Body of pancreas (tissue), 4 donors: ENCODE results near the gene VPS41. TPM values are rescaled to one million over a fixed set of nuclear protein-coding genes. Genes with fewer than 3 reads are reported as not detected.
"Not testable (repeated sequence)": the region's sequence is repeated elsewhere in the genome, so short reads cannot be mapped to it uniquely, and the experiment has no call there.

Experiments
- ATAC-seq: fragments of 150-250 bp; one replicate; pipeline ENCODE4 v1.9.1; 2016
- DNase-seq, 4 donors: peaks; one replicate each; pipeline ENCODE4 v3.0.0-alpha.2; 2019
- H3K27ac ChIP-seq, 4 donors: fragments of 200-600 bp; sonication (generic); 1 replicate in 3 of 4; 2 replicates in 1 of 4; pipeline versions ENCODE4 v1.5.1 to v1.6.1; 2016 to 2019; ENCODE audit warnings: mild to moderate bottlenecking in 1 of 4, mixed read lengths in 1 of 4, moderate library complexity in 1 of 4
- H3K27me3 ChIP-seq, 2 donors: fragments of 200-600 bp; sonication (generic); one replicate each; pipeline ENCODE4 v1.6.0; 2016; ENCODE audit warnings: mild to moderate bottlenecking in 1 of 2
- H3K36me3 ChIP-seq, 2 donors: fragments of 200-600 bp; sonication (generic); replicated peaks in 1 of 2; 2 replicates each; pipeline ENCODE4 v1.5.1; 2016; ENCODE audit warnings: low read depth in 2 of 2; ENCODE audit not compliant: insufficient read depth in 1 of 2
- H3K4me1 ChIP-seq: fragments of 200-600 bp; sonication (generic); one replicate; pipeline ENCODE4 v1.6.0; 2016
- H3K4me3 ChIP-seq, 2 donors: fragments of 200-600 bp; sonication (generic); 1 replicate in 1 of 2; 2 replicates in 1 of 2; pipeline ENCODE4 v1.5.1; 2016 to 2019
- H3K9me3 ChIP-seq, 3 donors: fragments of 200-600 bp; sonication (generic); 1 replicate in 2 of 3; 2 replicates in 1 of 3; pipeline ENCODE4 v1.5.1; 2016
- CTCF ChIP-seq, 7 experiments: fragments of 450-650 bp in 4 of 7; fragments of 200-600 bp in 3 of 7; sonication (generic) in 3 of 7; IDR thresholded peaks; one replicate each; pipeline ENCODE4 v1.5.1; 2016 to 2019; ENCODE audit warnings: antibody characterized with exemption in 7 of 7
- POLR2A ChIP-seq, 3 donors: fragments of 450-650 bp; IDR thresholded peaks; one replicate each; pipeline ENCODE4 v1.6.1; 2016; ENCODE audit warnings: antibody characterized with exemption in 3 of 3, mild to moderate bottlenecking in 2 of 3
- WGBS, 2 donors: methylation state at CpG; one replicate each; pipeline ENCODE4 v1.1.5; 2017; 5-methylcytosine and 5-hydroxymethylcytosine counted together
- intact Hi-C: fragments of 100-400 bp; cut with DNase I; formaldehyde crosslinking; loops from one replicate; pipeline ENCODE4 v1.15.1; 2023
- total RNA-seq, 2 donors: library from RNA; depleted of rRNA; stranded (reverse); fragments of >200 nt; gene quantifications; one replicate each; pipeline ENCODE4 v1.1.0, GENCODE V29; 2016

VPS41 gene
- total RNA-seq, 2 donors from 2014 or later: 18.1 to 53.2 TPM

- no peaks in the 10 kb centered on the region for H3K36me3 ChIP-seq
- DNase-seq (no peak), ATAC-seq (no peak)
- H3K27me3 ChIP-seq: no peaks in the 10 kb centered on the region
- TF ChIP-seq CTCF (IDR thresholded peaks at IDR 0.05): no peak
- no peak for TF ChIP-seq POLR2A (IDR thresholded peaks at IDR 0.05)
- no peaks in the 10 kb centered on the region for H3K9me3 ChIP-seq
- intact Hi-C loops: no loop called here
- whole genome bisulfite sequencing, 2 donors: 80 to 89% methylated on average over 1 of the region's 1 CpG
- H3K4me1 ChIP-seq: no peaks in the 10 kb centered on the region
- H3K27ac ChIP-seq: no peak overlapping the region
- H3K4me3 ChIP-seq: no peak overlapping the region
These were observed 41.3 kb upstream of the VPS41 start for GRCh38 chr7:38950309-38950708.

- intact Hi-C loops, DNase-seq: not testable (repeated sequence)
These were observed 38.5 kb upstream of the VPS41 start for GRCh38 chr7:38947541-38947940.

GRCh38 chr7:38942431-38943051, 33.5 kb upstream of the VPS41 start:
- H3K27ac ChIP-seq: no peak overlapping the region
- DNase-seq (no peak), ATAC-seq (no peak)
- no peaks in the 10 kb centered on the region for H3K27me3 ChIP-seq
- H3K9me3 ChIP-seq: no peaks in the 10 kb centered on the region
- no peak overlapping the region for H3K4me3 ChIP-seq
- no peaks in the 10 kb centered on the region for H3K36me3 ChIP-seq
- H3K4me1 ChIP-seq: no peaks in the 10 kb centered on the region
- intact Hi-C loops: no loop called here
- 71 to 77% methylated on average over 4 of the region's 4 CpGs for WGBS, 2 donors
- TF ChIP-seq POLR2A (IDR thresholded peaks at IDR 0.05) (no peak), CTCF (IDR thresholded peaks at IDR 0.05) (no peak)

More at GRCh38 chr7:38947541-38947940, 38.5 kb upstream of the VPS41 start:
- H3K9me3 ChIP-seq, H3K27ac ChIP-seq, H3K4me3 ChIP-seq, ATAC-seq, H3K27me3 ChIP-seq, H3K36me3 ChIP-seq, H3K4me1 ChIP-seq: not testable (repeated sequence)
- 79 to 86% methylated on average over 4 of the region's 4 CpGs for WGBS, 2 donors

DNA sequence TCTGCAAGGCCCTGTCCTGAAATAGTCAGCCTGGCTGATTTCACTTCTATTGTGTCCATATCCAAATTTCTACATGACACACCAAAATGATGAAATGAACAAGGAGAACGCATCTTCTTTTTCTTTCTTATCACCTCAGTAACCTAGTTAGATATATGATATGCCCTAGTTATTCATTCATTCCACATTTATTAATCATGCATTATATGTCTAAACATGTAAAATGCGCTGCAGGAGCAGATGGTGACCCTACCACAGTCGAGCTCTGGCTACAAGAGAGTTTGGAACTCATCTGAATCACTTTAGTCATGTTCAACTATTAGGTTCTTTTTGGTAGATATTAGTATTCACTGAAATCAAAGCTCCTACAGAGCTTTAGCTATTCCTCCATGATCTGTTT, 31.8 kb upstream of the VPS41 start:
- Histone ChIP-seq H3K4me1 (no peaks in the 10 kb centered on the region), H3K9me3 (no peaks in the 10 kb centered on the region), H3K36me3 (no peaks in the 10 kb centered on the region), H3K27me3 (no peaks in the 10 kb centered on the region), H3K4me3 (no peak overlapping the region), H3K27ac (no peak overlapping the region)
- 76 to 92% methylated on average over 3 of the region's 3 CpGs for WGBS, 2 donors
- intact Hi-C loops: no loop called here
- DNase-seq (no peak), ATAC-seq (no peak)
- TF ChIP-seq CTCF (IDR thresholded peaks at IDR 0.05) (no peak), POLR2A (IDR thresholded peaks at IDR 0.05) (no peak)

DNA sequence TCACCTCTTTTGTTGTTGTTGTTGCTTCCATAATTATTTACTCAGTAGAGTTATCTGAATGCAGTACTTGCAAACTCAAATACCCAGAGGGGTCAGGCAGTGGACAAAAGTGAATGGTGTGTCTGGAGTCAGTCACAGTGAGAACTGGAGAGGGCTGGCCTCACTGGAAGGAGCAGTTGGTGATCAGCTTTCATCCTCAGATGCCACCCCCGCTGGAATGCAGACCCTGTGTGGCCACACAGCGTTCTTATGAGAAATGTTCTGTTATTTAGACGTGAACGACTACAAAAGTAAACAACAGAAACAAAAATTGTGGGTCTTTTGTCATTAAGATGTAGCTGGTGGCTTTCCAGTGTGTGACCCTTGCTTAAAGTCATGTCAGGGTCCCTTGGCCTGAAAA, 29.6 kb upstream of the VPS41 start:
- ATAC-seq: no peak

More for the DNA sequence above, 29.6 kb upstream of the VPS41 start:
- Histone ChIP-seq H3K27ac (no peak overlapping the region), H3K27me3 (no peaks in the 10 kb centered on the region), H3K4me1 (no peaks in the 10 kb centered on the region), H3K36me3 (no peaks in the 10 kb centered on the region), H3K9me3 (no peaks in the 10 kb centered on the region), H3K4me3 (no peak overlapping the region)
- TF ChIP-seq CTCF (IDR thresholded peaks at IDR 0.05): no peak
- TF ChIP-seq POLR2A (IDR thresholded peaks at IDR 0.05): no peak
- no peak for DNase-seq
- WGBS, 2 donors: 50 to 59% methylated on average over 4 of the region's 4 CpGs
- intact Hi-C loops: no loop called here
